ENCODE results near the gene SRL.

SRL gene

GRCh38 chr16:4246777-4247459, 5.0 kb upstream of the SRL start:
- Histone ChIP-seq H3K36me3 (replicated peaks; ENCODE audit: insufficient read depth, low read length) (no peaks in the 10 kb centered on the region), H4K20me1 (ENCODE audit: insufficient read depth, low read length) (no peaks in the 10 kb centered on the region), H3K9ac (ENCODE audit: low read length) (no peak overlapping the region), H3K4me3 (ENCODE audit: low read length) (no peak overlapping the region), H2AFZ (ENCODE audit: low read length) (no peak overlapping the region), H3K4me1 (ENCODE audit: low read length) (no peaks in the 10 kb centered on the region), H3K9me2 (replicated peaks; ENCODE audit: insufficient read depth, low read length) (no peaks in the 10 kb centered on the region), H3K4me2 (ENCODE audit: low read depth, low read length) (no peak overlapping the region), H3K79me2 (ENCODE audit: low read length) (no peaks in the 10 kb centered on the region), H3F3A (ENCODE audit: insufficient read depth, low read length) (no peaks in the 10 kb centered on the region), H3K9me3 (replicated peaks; ENCODE audit: insufficient read depth, low read length) (no peaks in the 10 kb centered on the region), H3K27me3 (replicated peaks; ENCODE audit: insufficient read depth, low read length) (no peaks in the 10 kb centered on the region), H3K27ac (ENCODE audit: low read length) (no peak overlapping the region)
- no peak for TF ChIP-seq EZH2 (optimal IDR thresholded peaks at IDR 0.05; ENCODE audit: low read depth, low read length)
- no peak for DNase-seq

DNA sequence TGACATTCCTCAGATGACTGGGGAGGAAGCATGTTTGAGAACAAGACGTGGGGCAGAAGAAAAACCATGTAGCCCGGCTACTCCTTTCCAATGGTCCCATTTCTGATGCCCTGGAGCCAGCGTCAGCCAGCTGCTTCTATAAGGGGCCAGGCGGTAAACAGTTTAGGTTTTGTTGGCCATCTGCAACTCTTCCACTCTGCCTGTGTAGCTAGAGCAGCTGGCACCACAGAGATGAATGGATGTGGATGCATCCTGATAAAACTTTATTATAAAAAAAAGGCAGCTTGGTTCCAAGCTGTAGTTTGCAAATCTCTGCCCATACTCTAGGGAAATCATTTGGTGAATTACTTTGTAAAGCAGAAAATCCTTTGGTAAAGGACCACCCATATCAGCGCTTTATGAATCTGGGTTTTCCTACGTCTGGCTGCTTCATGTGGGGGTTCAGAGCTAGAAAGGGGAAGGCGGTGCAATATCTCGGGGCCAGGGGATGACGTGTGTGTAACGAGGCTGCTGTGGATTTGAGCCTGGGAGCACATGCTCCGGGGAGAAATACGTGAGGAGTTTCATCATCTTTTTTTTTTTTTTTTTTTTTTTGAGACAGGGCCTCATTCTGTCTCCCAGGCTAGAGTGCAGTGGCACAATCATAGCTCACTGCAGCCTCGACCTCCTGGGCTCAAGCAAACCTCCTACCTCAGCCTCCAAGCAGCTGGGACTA, 3.4 kb upstream of the SRL start:
- no peaks in the 10 kb centered on the region for H3K79me2 ChIP-seq (ENCODE audit: low read length)
- no peaks in the 10 kb centered on the region for H3K9me2 ChIP-seq (replicated peaks; ENCODE audit: insufficient read depth, low read length)
- DNase-seq = no peak
- no peak overlapping the region for H3K9ac ChIP-seq (ENCODE audit: low read length)
- no peaks in the 10 kb centered on the region for H3K36me3 ChIP-seq (replicated peaks; ENCODE audit: insufficient read depth, low read length)
- H2AFZ ChIP-seq (ENCODE audit: low read length) = no peak overlapping the region
- H3K4me2 ChIP-seq (ENCODE audit: low read depth, low read length) = no peak overlapping the region
- H3K27ac ChIP-seq (ENCODE audit: low read length) = no peak overlapping the region
- TF ChIP-seq EZH2phosphoT487 (IDR thresholded peaks at IDR 0.05; ENCODE audit: low read length) (no peak), CTCF (IDR thresholded peaks at IDR 0.05; ENCODE audit: low read length) (no peak), EZH2 (optimal IDR thresholded peaks at IDR 0.05; ENCODE audit: low read depth, low read length) (no peak)
- H3K4me3 ChIP-seq (ENCODE audit: low read length) = no peak overlapping the region
- H3F3A ChIP-seq (ENCODE audit: insufficient read depth, low read length) = no peaks in the 10 kb centered on the region
- H3K9me3 ChIP-seq (replicated peaks; ENCODE audit: insufficient read depth, low read length) = no peaks in the 10 kb centered on the region
- H3K4me1 ChIP-seq (ENCODE audit: low read length) = no peaks in the 10 kb centered on the region
- no peaks in the 10 kb centered on the region for H4K20me1 ChIP-seq (ENCODE audit: insufficient read depth, low read length)
- peaks cover 15% of the 10 kb centered on the region for H3K27me3 ChIP-seq (replicated peaks; ENCODE audit: insufficient read depth, low read length)

- Histone ChIP-seq H3K9me2 (replicated peaks; ENCODE audit: insufficient read depth, low read length) (no peaks in the 10 kb centered on the region), H3K27me3 (replicated peaks; ENCODE audit: insufficient read depth, low read length) (peaks cover 22% of the 10 kb centered on the region), H3K4me1 (ENCODE audit: low read length) (no peaks in the 10 kb centered on the region), H3K36me3 (replicated peaks; ENCODE audit: insufficient read depth, low read length) (no peaks in the 10 kb centered on the region), H3K9ac (ENCODE audit: low read length) (no peak overlapping the region), H3K9me3 (replicated peaks; ENCODE audit: insufficient read depth, low read length) (no peaks in the 10 kb centered on the region), H3K4me3 (ENCODE audit: low read length) (no peak overlapping the region), H3K79me2 (ENCODE audit: low read length) (no peaks in the 10 kb centered on the region), H3K27ac (ENCODE audit: low read length) (no peak overlapping the region), H4K20me1 (ENCODE audit: insufficient read depth, low read length) (no peaks in the 10 kb centered on the region), H3F3A (ENCODE audit: insufficient read depth, low read length) (no peaks in the 10 kb centered on the region), H2AFZ (ENCODE audit: low read length) (no peak overlapping the region), H3K4me2 (ENCODE audit: low read depth, low read length) (no peak overlapping the region)
- DNase-seq = peak; percentile 49
- no peak for TF ChIP-seq EZH2 (optimal IDR thresholded peaks at IDR 0.05; ENCODE audit: low read depth, low read length)
- no peak for TF ChIP-seq CTCF (IDR thresholded peaks at IDR 0.05; ENCODE audit: low read length)
- TF ChIP-seq EZH2phosphoT487 (IDR thresholded peaks at IDR 0.05; ENCODE audit: low read length) = no peak
These were observed 2.6 kb upstream of the SRL start for GRCh38 chr16:4244254-4245076.

All from MM.1S (cell line).